Tibial artery (tissue), 4 donors: ENCODE measurements around the gene PDE8B.

Experiments used
- DNase-seq, 2 donors: peaks; one replicate each; pipeline ENCODE4 v3.0.0-alpha.2; 2019
- H3K27ac ChIP-seq, 2 donors: fragments of 200-600 bp; sonication (generic) in 1 of 2; 1 replicate in 1 of 2; 2 replicates in 1 of 2; pipeline ENCODE4 v1.5.1; 2018 to 2019; ENCODE audit warnings: mild to moderate bottlenecking in 1 of 2
- H3K27me3 ChIP-seq, 2 donors: fragments of 200-600 bp; sonication (generic) in 1 of 2; one replicate each; pipeline versions ENCODE4 v1.5.1 to v1.6.0; 2016 to 2019
- H3K36me3 ChIP-seq, 3 donors: fragments of 200-600 bp; sonication (generic) in 2 of 3; one replicate each; pipeline ENCODE4 v1.5.1; 2016 to 2019; ENCODE audit warnings: mild to moderate bottlenecking in 2 of 3
- H3K4me1 ChIP-seq, 4 donors: fragments of 200-600 bp; sonication (generic) in 2 of 4; 1 replicate in 3 of 4; 2 replicates in 1 of 4; pipeline ENCODE4 v1.5.1; 2016 to 2019
- H3K4me3 ChIP-seq, 2 donors: fragments of 200-600 bp; sonication (generic) in 1 of 2; 1 replicate in 1 of 2; 2 replicates in 1 of 2; pipeline ENCODE4 v1.5.1; 2018 to 2019; ENCODE audit warnings: mild to moderate bottlenecking in 2 of 2
- H3K9me3 ChIP-seq, 3 donors: fragments of 200-600 bp; sonication (generic) in 1 of 3; one replicate each; pipeline ENCODE4 v1.5.1; 2016 to 2019
- intact Hi-C: fragments of 100-400 bp; cut with DNase I; formaldehyde crosslinking; loops from one replicate; pipeline ENCODE4 v1.15.0; 2023; ENCODE audit warnings: low total_unique reads
- TF ChIP-seq, protein P1 (sequence below), 2 experiments: fragments of 200-600 bp in 1 of 2; fragments of 450-650 bp in 1 of 2; IDR thresholded peaks; one replicate each; pipeline ENCODE4 v1.5.1; 2017 to 2019; ENCODE audit warnings: antibody characterized with exemption in 2 of 2, mild to moderate bottlenecking in 1 of 2, moderate library complexity in 1 of 2

The PDE8B gene

DNA sequence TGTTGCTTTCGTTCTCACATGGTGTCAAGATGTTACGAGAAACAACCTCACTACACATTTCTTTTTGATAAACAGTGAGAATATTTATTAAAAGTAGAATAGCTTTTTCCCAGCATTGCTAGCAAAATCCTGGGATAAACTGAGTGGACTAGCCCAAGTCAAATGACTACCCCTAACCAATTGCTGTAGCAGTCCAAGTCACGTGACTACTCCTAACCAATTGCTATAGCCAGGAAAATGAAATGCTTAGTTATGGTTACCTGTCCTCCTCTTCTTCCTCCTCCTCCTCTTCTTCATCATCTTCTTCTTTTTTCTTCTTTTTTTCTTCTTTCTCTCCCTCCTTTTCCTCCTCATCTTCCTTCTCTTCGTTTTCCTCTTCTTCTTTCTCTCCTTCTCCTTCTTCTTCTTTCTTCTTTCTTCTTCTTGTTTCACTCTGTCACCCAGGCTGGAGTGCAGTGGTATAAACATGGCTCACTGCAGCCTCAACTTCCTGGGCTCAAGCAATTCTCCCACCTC is 85.4 kb downstream of the PDE8B start:
- Histone ChIP-seq H3K27ac (no peak overlapping the region), H3K4me3 (no peak overlapping the region), H3K4me1 (peaks cover 0 to 13% (median 0%) of the 10 kb centered on the region in 4 donors), H3K36me3 (no peaks in the 10 kb centered on the region), H3K27me3 (no peaks in the 10 kb centered on the region), H3K9me3 (no peaks in the 10 kb centered on the region)
- intact Hi-C loops: no loop called here
- TF ChIP-seq, protein P1, sequence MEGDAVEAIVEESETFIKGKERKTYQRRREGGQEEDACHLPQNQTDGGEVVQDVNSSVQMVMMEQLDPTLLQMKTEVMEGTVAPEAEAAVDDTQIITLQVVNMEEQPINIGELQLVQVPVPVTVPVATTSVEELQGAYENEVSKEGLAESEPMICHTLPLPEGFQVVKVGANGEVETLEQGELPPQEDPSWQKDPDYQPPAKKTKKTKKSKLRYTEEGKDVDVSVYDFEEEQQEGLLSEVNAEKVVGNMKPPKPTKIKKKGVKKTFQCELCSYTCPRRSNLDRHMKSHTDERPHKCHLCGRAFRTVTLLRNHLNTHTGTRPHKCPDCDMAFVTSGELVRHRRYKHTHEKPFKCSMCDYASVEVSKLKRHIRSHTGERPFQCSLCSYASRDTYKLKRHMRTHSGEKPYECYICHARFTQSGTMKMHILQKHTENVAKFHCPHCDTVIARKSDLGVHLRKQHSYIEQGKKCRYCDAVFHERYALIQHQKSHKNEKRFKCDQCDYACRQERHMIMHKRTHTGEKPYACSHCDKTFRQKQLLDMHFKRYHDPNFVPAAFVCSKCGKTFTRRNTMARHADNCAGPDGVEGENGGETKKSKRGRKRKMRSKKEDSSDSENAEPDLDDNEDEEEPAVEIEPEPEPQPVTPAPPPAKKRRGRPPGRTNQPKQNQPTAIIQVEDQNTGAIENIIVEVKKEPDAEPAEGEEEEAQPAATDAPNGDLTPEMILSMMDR (IDR thresholded peaks at IDR 0.05): no peak
- DNase-seq: no peak

DNA sequence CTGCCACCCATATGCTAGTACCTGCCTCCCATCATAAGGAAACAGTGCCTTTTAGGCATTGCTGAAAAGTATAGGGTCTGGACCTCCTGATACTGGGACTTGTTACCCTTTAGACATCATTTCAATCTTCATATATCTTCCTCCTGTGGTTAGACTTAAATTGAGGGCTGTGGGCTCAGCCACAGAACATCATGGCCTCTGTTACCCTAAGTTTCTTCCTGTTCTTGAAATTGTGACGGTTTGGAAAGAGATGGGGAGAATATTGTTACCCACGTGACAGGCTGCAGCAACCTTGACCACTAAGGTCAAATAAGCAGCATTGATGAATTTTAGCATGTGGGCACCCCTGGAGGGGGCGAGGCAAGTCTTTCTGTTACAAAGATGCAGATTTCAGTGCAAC is 87.7 kb downstream of the PDE8B start:
- intact Hi-C loops: no loop called here
- Histone ChIP-seq H3K4me3 (no peak overlapping the region), H3K27me3 (no peaks in the 10 kb centered on the region), H3K4me1 (peaks cover 0 to 21% (median 3%) of the 10 kb centered on the region in 4 donors), H3K27ac (no peak overlapping the region), H3K36me3 (no peaks in the 10 kb centered on the region), H3K9me3 (no peaks in the 10 kb centered on the region)
- no peak for DNase-seq
- TF ChIP-seq, protein P1 (IDR thresholded peaks at IDR 0.05): no peak

DNA sequence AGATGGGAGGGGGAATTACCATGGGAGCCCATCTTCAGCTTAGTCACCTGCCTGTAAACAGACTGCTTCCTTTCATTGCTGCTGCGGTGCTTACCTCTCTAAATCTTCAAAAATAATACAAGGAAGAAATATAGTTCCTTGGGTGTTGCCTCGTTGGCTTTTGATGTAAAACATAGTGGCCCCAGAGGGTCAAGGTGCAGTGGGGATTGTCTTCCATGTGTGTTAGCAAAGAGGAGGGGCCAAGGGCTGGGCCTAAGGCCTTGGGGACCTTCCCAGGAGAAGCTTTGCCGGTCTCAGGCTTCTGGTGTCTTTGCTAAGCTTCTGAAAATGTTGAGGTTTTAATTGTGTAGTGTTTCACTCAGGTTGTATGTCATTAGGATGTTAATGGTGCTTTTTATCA is 90.0 kb downstream of the PDE8B start:
- Histone ChIP-seq H3K4me1 (peaks cover 0 to 24% (median 4%) of the 10 kb centered on the region in 4 donors), H3K36me3 (no peaks in the 10 kb centered on the region), H3K27me3 (no peaks in the 10 kb centered on the region), H3K27ac (no peak overlapping the region), H3K9me3 (no peaks in the 10 kb centered on the region), H3K4me3 (no peak overlapping the region)
- TF ChIP-seq, protein P1 (IDR thresholded peaks at IDR 0.05): no peak
- no peak for DNase-seq
- intact Hi-C loops: no loop called here

DNA sequence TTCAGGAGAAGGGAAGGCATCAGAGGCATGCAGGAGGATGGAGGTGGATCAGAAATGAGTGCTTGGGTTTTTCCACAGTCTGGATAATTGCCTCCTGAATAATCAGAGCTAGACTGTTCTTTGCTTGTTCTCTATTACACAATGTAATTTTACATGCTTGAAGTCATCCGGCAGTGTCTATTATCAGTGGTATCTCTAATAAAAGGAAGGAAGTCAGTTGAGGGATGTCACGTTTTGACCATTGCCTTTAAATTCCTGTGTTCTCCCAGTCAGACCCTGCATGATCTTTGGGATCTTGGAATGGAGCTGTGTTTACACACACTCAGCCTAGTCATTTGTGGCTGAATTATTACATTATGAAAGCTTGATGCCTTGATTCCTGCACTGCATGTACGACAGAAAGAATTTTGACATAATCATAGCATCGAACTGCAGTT is 91.0 kb downstream of the PDE8B start:
- intact Hi-C loops: no loop called here
- no peaks in the 10 kb centered on the region for H3K9me3 ChIP-seq
- peaks cover 0 to 34% (median 11%) of the 10 kb centered on the region in 4 donors for H3K4me1 ChIP-seq
- peak overlapping the region in 1 of 2 donors; percentile 9 for H3K27ac ChIP-seq
- no peaks in the 10 kb centered on the region for H3K36me3 ChIP-seq
- no peak for DNase-seq
- no peak overlapping the region for H3K4me3 ChIP-seq
- H3K27me3 ChIP-seq: no peaks in the 10 kb centered on the region
- TF ChIP-seq, protein P1 (IDR thresholded peaks at IDR 0.05): no peak

DNA sequence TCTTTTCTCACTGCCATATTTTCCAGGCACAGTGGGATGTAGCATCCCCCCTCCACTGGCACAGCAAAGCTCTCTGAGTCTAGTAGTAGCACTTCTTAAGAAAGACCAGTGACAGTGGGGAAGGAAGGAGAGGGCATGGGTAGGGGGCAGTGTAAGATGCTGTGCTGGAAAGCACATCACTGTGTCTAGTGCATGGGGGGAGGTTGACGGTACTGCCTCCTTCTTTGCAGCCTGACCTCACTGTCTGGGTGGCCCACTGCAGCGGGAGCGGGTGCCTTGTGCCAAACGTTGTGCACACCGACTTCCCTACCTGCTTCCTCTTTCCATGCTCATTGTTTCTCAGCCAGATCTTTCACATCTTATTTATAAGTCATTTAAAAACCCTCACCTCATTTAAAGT is 91.8 kb downstream of the PDE8B start:
- H3K4me1 ChIP-seq: peaks cover 0 to 42% (median 12%) of the 10 kb centered on the region in 4 donors
- H3K4me3 ChIP-seq: no peak overlapping the region
- intact Hi-C loops: no loop called here
- no peak for DNase-seq
- TF ChIP-seq, protein P1 (IDR thresholded peaks at IDR 0.05): no peak
- no peaks in the 10 kb centered on the region for H3K27me3 ChIP-seq
- H3K9me3 ChIP-seq: no peaks in the 10 kb centered on the region
- H3K27ac ChIP-seq: peak overlapping the region in 1 of 2 donors; percentile 9
- no peaks in the 10 kb centered on the region for H3K36me3 ChIP-seq

DNA sequence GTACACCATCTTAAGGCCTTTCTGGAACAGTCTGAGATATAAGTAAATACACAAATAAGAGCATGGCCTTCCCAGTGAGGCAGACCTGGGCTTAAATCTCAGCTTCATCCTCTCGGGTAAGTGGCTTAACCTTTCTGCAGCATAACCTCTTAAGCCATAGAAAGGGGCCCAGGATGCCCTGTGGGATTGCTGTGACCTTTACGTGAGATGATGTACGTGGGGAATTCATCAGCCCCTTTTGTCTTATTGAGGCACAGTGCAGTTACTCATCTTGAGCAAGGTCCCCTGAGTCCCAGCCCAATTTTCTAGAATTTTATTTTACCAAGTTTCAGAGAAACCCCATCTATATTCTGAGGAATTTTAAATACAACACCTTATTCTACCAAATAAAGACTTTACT is 92.2 kb downstream of the PDE8B start:
- H3K4me3 ChIP-seq: no peak overlapping the region
- H3K4me1 ChIP-seq: peaks cover 0 to 46% (median 12%) of the 10 kb centered on the region in 4 donors
- TF ChIP-seq, protein P1 (IDR thresholded peaks at IDR 0.05): no peak
- intact Hi-C loops: no loop called here
- H3K9me3 ChIP-seq: no peaks in the 10 kb centered on the region
- no peaks in the 10 kb centered on the region for H3K27me3 ChIP-seq
- no peak for DNase-seq
- peak overlapping the region in 1 of 2 donors; percentile 9 for H3K27ac ChIP-seq
- H3K36me3 ChIP-seq: no peaks in the 10 kb centered on the region
